ENCODE results near the gene ZNF408. TPM values are rescaled to one million over a fixed set of nuclear protein-coding genes. Genes with fewer than 3 reads are reported as not detected.

ZNF408 gene
- total and polyA plus RNA-seq, 7 donors: 5.0 to 15.0 (median 9.9) TPM

DNA sequence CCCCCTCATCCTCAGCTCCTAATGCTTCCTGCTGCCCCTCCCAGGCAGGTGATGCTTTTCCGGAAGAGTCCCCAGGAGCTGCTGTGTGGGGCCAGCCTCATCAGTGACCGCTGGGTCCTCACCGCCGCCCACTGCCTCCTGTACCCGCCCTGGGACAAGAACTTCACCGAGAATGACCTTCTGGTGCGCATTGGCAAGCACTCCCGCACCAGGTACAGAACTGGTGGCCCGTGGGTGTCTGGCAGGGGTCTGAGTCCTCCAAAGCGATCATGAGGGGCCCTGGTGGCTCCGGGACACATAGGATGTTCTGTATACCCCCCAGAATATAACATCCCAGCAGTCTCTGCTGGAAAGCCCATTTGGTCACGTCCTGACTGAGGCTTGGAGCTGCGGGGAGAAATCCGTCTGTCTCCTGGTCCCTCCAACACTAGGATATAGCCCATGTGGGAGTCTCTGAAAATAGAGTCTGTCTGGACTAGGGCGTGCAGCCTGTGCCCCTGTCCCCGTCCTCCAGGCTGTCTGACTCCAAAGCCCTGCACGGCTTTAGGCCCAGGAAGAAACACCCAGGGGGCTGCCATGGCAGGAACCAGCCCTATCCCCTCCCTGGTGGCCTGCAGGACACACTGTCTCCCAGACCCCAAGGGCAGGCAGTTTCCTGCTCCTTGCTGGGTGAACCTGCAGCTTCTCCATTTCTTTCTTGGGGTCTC, 27.3 kb downstream of the ZNF408 start:
- no peak for ATAC-seq

DNA sequence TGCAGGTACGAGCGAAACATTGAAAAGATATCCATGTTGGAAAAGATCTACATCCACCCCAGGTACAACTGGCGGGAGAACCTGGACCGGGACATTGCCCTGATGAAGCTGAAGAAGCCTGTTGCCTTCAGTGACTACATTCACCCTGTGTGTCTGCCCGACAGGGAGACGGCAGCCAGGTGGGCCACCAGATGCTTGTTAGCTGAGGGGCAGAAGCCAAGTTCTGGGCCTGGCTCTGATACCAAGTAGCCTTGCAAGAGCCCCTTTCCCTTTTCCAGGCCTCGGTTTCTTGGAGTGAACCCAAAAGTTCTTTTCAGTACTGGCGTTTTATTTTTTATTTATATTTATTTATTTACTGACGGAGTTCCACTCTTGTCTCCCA, 27.8 kb downstream of the ZNF408 start:
- TF ChIP-seq, protein P1, sequence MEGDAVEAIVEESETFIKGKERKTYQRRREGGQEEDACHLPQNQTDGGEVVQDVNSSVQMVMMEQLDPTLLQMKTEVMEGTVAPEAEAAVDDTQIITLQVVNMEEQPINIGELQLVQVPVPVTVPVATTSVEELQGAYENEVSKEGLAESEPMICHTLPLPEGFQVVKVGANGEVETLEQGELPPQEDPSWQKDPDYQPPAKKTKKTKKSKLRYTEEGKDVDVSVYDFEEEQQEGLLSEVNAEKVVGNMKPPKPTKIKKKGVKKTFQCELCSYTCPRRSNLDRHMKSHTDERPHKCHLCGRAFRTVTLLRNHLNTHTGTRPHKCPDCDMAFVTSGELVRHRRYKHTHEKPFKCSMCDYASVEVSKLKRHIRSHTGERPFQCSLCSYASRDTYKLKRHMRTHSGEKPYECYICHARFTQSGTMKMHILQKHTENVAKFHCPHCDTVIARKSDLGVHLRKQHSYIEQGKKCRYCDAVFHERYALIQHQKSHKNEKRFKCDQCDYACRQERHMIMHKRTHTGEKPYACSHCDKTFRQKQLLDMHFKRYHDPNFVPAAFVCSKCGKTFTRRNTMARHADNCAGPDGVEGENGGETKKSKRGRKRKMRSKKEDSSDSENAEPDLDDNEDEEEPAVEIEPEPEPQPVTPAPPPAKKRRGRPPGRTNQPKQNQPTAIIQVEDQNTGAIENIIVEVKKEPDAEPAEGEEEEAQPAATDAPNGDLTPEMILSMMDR (IDR thresholded peaks at IDR 0.05): no peak
- no peaks in the 10 kb centered on the region for H3K4me1 ChIP-seq
- intact Hi-C loops (cut with DNase I): no loop called here
- no peak for DNase-seq
- no peak overlapping the region for H3K4me3 ChIP-seq
- no peaks in the 10 kb centered on the region for H3K36me3 ChIP-seq (ENCODE audit: insufficient read depth in 1 of 2, low read depth in 1 of 2)
- ATAC-seq: no peak
- H3K9me3 ChIP-seq: no peaks in the 10 kb centered on the region
- no peaks in the 10 kb centered on the region for H3K27me3 ChIP-seq (ENCODE audit: insufficient read depth in 3 of 3, low read length in 2 of 3)
- no peak overlapping the region for H3K27ac ChIP-seq
- 77 to 84% (median 81%) methylated on average over 9 of the region's 9 CpGs for WGBS, 3 donors

More for the DNA sequence above, 27.3 kb downstream of the ZNF408 start:
- H3K36me3 ChIP-seq (ENCODE audit: insufficient read depth in 1 of 2, low read depth in 1 of 2): no peaks in the 10 kb centered on the region
- H3K4me1 ChIP-seq: no peaks in the 10 kb centered on the region
- intact Hi-C loops (cut with DNase I): no loop called here
- no peak overlapping the region for H3K27ac ChIP-seq
- DNase-seq: no peak
- no peaks in the 10 kb centered on the region for H3K9me3 ChIP-seq
- WGBS, 3 donors: 86 to 89% (median 87%) methylated on average over 17 of the region's 17 CpGs
- TF ChIP-seq, protein P1 (IDR thresholded peaks at IDR 0.05): no peak
- H3K27me3 ChIP-seq (ENCODE audit: insufficient read depth in 3 of 3, low read length in 2 of 3): no peaks in the 10 kb centered on the region
- no peak overlapping the region for H3K4me3 ChIP-seq

DNA sequence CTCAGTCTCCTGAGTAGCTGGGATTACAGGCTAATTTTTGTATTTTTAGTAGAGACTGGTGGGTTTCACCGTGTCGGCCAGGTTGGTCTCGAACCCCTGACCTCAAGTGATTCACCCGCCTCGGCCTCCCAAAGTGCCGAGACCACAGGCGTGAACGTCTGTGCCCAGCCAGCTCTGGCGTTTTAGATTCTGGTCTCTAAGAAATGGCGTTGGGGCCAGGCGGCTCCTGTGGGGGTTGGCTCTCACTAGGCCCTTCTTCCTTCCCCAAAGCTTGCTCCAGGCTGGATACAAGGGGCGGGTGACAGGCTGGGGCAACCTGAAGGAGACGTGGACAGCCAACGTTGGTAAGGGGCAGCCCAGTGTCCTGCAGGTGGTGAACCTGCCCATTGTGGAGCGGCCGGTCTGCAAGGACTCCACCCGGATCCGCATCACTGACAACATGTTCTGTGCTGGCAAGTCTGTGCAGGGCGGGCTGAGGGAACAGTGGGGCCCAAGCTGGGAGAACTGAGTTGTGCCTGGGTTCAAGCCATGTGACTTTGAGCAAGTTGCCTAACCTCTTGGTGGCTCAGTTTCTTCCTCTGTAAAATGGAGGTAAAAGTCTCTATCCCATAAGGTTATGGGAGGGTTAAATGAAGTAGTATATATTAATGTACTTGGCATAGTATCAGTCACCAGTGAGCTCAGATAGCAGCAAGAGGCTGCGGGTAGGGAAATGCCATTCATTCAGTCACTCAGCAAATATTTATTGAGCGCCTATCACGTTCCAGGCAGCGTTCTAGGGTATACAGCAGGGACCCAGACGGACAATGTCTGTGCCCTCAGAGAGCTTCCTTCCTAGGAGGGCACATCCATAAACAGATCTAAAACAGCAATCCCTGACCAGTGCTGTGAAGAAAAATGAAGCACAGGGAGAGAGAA, 28.5 kb downstream of the ZNF408 start:
- Histone ChIP-seq H3K9me3 (no peaks in the 10 kb centered on the region), H3K4me3 (no peak overlapping the region), H3K27me3 (ENCODE audit: insufficient read depth in 3 of 3, low read length in 2 of 3) (no peaks in the 10 kb centered on the region), H3K4me1 (no peaks in the 10 kb centered on the region), H3K36me3 (ENCODE audit: insufficient read depth in 1 of 2, low read depth in 1 of 2) (no peaks in the 10 kb centered on the region), H3K27ac (no peak overlapping the region)
- 79 to 86% (median 84%) methylated on average over 24 of the region's 24 CpGs for WGBS, 3 donors
- ATAC-seq: no peak
- no peak for DNase-seq
- TF ChIP-seq, protein P1 (IDR thresholded peaks at IDR 0.05): no peak
- intact Hi-C loops (cut with DNase I): no loop called here

DNA sequence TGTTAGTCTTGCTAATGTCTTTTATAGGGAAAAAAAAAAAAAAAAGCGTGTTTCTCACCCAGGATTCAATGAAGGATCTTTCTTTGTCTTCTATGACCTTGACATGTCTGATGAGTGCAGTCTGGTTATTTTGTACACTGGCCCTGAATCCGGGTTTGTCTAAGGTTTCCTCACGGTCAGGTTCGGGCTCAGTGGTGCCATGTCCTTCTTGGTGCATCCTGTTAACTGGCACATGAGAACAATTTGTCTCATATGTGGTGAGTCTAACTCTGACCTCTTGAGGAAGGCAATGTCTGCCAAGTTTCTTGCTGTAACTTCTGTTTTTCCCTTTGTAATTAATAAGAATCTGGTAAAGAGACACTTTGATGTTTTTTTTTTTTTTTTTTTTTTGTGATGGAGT, 30.7 kb downstream of the ZNF408 start:
- 71 to 85% (median 71%) methylated on average over 4 of the region's 4 CpGs for WGBS, 3 donors
- H3K9me3 ChIP-seq: no peaks in the 10 kb centered on the region
- DNase-seq (no peak), ATAC-seq (no peak)
- TF ChIP-seq, protein P1 (IDR thresholded peaks at IDR 0.05): no peak
- no peak overlapping the region for H3K4me3 ChIP-seq
- H3K36me3 ChIP-seq (ENCODE audit: insufficient read depth in 1 of 2, low read depth in 1 of 2): no peaks in the 10 kb centered on the region
- H3K27ac ChIP-seq: no peak overlapping the region
- intact Hi-C loops (cut with DNase I): no loop called here
- no peaks in the 10 kb centered on the region for H3K4me1 ChIP-seq
- H3K27me3 ChIP-seq (ENCODE audit: insufficient read depth in 3 of 3, low read length in 2 of 3): no peaks in the 10 kb centered on the region

Measured in psoas muscle (tissue), 8 donors.